ENCODE data around the gene TAS2R9. TPM values are rescaled to one million over a fixed set of nuclear protein-coding genes. Genes with fewer than 3 reads are reported as not detected.

TAS2R9 gene, protein sequence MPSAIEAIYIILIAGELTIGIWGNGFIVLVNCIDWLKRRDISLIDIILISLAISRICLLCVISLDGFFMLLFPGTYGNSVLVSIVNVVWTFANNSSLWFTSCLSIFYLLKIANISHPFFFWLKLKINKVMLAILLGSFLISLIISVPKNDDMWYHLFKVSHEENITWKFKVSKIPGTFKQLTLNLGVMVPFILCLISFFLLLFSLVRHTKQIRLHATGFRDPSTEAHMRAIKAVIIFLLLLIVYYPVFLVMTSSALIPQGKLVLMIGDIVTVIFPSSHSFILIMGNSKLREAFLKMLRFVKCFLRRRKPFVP
- 0.12 TPM in 1 of 2 replicates, not detected in the other for total RNA-seq

DNA sequence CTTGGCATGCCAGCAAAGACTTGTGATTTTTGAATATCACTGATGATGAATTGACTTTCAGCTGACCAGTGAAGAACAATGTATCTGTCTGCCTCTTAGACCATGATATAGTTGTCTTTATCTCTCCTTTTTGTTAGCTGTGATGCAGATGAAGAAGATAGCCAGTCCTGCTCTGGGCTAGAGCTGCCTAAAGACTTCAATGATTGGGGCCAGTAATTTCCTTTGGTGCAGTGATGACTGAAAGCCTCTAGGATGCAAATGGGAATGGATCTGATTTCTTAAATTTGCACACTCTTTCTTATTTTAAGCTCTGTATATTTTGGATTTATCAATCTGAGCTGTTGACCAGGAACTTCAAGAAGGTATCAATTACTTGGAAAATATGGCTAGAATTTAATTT is at the start of gene TAS2R9:
Gene TAS2R9, minus strand, starts transcription at position 101 of the 400 bp plus-strand sequence. Its CDS starts 93 bp downstream, at position 8.

DNA sequence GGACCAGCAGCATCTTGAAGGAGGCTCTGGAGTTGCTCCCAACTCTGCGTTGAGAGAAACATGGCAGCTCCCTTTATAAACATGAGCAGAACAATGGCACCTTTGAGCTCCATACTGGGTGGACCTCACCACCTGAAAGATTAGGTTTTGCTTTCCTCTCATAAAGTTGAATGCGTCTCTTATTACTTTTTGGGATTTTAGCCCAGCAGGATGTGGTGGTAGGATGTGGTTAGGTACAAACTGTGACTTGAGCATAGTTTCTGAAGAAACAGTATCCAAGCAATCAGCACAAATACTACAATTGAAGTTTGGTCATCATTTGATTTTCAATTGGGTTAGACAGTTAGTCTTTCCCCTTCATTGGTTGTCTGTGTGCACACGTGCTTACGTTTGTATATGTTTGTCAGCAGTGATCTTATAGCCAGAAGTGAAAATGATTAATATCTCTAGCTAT is 39.5 kb upstream of the TAS2R9 start, which contains the start of gene PRR4:
Gene PRR4, minus strand, starts transcription at position 51 of the 454 bp plus-strand sequence. Its CDS starts 38 bp downstream, at position 13.

DNA sequence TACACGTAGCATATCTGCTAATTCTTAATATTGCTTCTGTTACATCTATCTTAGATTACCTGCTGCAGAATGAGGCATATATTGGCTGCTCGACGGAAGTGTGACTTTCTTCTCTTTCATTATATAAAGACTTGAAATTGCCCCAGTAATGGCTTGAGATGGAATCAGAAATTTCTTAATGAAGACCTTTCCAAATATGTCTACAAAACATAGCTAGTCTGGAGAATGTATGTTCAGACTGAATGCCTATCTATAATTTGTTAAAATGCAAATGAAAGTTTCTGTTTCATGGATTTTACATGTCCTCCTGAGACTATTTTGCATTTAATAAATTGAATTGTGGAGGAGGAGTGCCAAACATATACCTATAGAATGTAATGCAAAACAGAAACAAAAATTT is 16.3 kb upstream of the TAS2R9 start, which contains the start of gene TAS2R10:
Gene TAS2R10, minus strand, starts transcription at position 101 of the 400 bp plus-strand sequence. Its CDS starts 89 bp downstream, at position 12.

DNA sequence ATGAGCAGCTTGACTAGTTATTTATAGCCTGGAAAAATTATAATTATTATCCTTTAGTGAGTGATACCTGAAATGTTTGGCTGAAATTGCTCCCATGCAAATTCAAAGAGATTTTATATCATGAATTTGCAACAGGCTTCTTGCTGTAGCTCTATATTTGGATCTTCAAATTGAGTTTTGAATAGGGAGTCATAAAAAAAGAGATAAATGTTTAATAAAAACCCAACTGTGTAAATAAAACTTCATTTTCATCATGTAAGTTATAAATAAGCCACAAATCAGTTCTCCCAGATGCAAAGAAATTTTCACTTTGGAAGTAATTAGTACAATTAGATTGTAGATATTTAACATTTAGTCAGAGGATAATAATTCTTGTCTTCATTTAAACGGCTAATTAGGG is 2.8 kb downstream of the TAS2R9 start, which contains the start of gene TAS2R8:
Gene TAS2R8, minus strand, starts transcription at position 101 of the 400 bp plus-strand sequence. CDS start 306 bp downstream, outside the sequence.

DNA sequence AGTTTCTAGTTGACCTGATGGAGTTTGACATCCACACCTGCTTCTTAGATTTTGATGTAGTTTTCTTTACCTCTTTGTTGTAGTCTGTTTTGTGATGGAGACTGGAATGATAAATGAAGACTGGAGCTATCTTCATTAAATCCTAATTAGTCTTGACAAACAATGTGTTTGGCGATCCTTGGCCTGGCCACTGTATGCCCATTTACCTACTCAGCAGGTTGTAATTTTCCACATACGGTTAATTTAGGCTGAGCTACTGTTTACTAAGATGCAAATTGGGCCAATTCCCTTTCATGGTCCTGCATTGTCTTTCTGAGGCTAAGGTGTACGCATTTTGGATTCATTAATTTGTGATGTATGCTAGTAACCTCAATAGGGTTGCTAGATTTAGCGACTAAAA is 7.4 kb downstream of the TAS2R9 start, which contains the start of gene TAS2R7:
Gene TAS2R7, minus strand, starts transcription at position 41 of the 400 bp plus-strand sequence. CDS start 57 bp downstream, outside the sequence.

Other genes starting within 250 kb of the TAS2R9 start
- gene MAGOHB, start 196.6 kb downstream of the TAS2R9 start, total RNA-seq: 16.6 and 29.0 TPM in 2 replicates
- gene STYK1, start 136.1 kb downstream of the TAS2R9 start, total RNA-seq: 0.25 and 0.66 TPM in 2 replicates
- 60.9 and 81.4 TPM in 2 replicates for gene YBX3, start 86.8 kb downstream of the TAS2R9 start, total RNA-seq
- gene TAS2R7, start 7.5 kb downstream of the TAS2R9 start, total RNA-seq: not detected in 2 replicates
- gene TAS2R8, start 2.9 kb downstream of the TAS2R9 start, total RNA-seq: not detected in 2 replicates
- gene TAS2R10, start 16.2 kb upstream of the TAS2R9 start, total RNA-seq: 0.44 and 0.50 TPM in 2 replicates
- gene PRR4, start 39.3 kb upstream of the TAS2R9 start, total RNA-seq: 1.1 and 1.4 TPM in 2 replicates
- gene PRH1, start 74.1 kb upstream of the TAS2R9 start, total RNA-seq: 21.8 and 27.1 TPM in 2 replicates
- gene TAS2R13, start 99.4 kb upstream of the TAS2R9 start, total RNA-seq: 1.5 and 2.3 TPM in 2 replicates
- gene PRH2, start 119.1 kb upstream of the TAS2R9 start, total RNA-seq: 0.22 and 0.50 TPM in 2 replicates
- gene TAS2R14, start 129.1 kb upstream of the TAS2R9 start, total RNA-seq: 2.9 and 3.6 TPM in 2 replicates
- 3.5 and 4.2 TPM in 2 replicates for gene TAS2R50, start 176.7 kb upstream of the TAS2R9 start, total RNA-seq
- 3.9 and 5.8 TPM in 2 replicates for gene TAS2R20, start 188.1 kb upstream of the TAS2R9 start, total RNA-seq
- 7.9 and 10.8 TPM in 2 replicates for gene TAS2R19, start 212.5 kb upstream of the TAS2R9 start, total RNA-seq
- gene TAS2R31, start 221.2 kb upstream of the TAS2R9 start, total RNA-seq: 5.7 and 8.2 TPM in 2 replicates